Measurements from ENCODE around the gene TMEM120B.
A peak's percentile ranks its signal among the peaks of the same experiment; 100 is the strongest.

TMEM120B gene

DNA sequence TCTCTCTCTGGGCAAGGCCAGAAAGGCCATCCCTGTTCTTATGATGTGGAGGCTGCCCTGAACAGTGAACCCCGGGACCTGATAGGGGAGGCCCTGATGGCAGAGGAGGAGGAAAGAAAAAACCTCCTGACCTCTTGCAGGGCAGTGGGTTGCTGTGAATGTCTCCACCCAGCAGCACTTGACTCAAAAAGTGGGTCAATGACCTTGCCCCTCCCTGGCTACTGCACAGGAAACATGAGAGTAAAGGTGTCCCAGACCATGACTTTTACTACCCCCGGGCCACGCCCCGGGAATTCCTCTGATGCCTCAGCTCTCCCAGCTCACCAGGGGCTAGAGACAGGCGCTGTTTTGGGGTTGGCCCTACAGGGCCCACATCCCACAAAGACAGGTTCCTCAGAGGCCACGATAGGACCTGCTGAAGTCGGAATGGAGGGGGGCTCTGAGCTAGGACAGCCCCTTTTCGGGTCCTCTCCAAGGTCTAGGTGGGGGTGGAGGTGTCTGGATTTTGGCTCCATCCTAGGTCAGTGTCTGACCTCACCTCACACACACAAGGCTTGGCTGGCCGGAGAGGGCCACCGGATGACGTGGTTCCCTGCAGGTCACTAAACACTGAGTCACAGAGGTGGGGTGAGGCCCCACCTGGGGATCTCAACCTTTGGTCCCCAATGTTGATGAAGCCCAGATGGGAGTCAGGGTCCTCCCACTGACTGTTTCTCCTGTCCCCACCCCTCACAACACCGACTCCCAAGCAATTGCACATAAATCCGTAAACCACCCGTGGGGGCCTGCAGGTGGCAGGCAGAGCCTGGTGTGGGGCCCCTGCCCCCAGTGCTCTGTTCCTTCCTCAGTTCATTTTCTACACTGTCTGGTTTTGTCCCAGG, 79.4 kb downstream of the TMEM120B start:
- no peak overlapping the region for H3K27ac ChIP-seq
- no peaks in the 10 kb centered on the region for H3K27me3 ChIP-seq (ENCODE audit: insufficient read depth, low read depth, severe bottlenecking)
- peaks cover 16% of the 10 kb centered on the region for H3K36me3 ChIP-seq
- no peaks in the 10 kb centered on the region for H3K9me3 ChIP-seq (ENCODE audit: severe bottlenecking)
- DNase-seq, result no peak
- no peak overlapping the region for H3K4me3 ChIP-seq (ENCODE audit: low read depth, low read length)
- TF ChIP-seq, protein P1, sequence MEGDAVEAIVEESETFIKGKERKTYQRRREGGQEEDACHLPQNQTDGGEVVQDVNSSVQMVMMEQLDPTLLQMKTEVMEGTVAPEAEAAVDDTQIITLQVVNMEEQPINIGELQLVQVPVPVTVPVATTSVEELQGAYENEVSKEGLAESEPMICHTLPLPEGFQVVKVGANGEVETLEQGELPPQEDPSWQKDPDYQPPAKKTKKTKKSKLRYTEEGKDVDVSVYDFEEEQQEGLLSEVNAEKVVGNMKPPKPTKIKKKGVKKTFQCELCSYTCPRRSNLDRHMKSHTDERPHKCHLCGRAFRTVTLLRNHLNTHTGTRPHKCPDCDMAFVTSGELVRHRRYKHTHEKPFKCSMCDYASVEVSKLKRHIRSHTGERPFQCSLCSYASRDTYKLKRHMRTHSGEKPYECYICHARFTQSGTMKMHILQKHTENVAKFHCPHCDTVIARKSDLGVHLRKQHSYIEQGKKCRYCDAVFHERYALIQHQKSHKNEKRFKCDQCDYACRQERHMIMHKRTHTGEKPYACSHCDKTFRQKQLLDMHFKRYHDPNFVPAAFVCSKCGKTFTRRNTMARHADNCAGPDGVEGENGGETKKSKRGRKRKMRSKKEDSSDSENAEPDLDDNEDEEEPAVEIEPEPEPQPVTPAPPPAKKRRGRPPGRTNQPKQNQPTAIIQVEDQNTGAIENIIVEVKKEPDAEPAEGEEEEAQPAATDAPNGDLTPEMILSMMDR (IDR thresholded peaks at IDR 0.05; ENCODE audit: low read depth, low read length), result 0 out of 2 replicates have a peak, but pooled peaks have one; percentile 13

GRCh38 chr12:121792607-121793439, 80.3 kb downstream of the TMEM120B start:
- Histone ChIP-seq H3K4me3 (ENCODE audit: low read depth, low read length) (no peak overlapping the region), H3K27me3 (ENCODE audit: insufficient read depth, low read depth, severe bottlenecking) (no peaks in the 10 kb centered on the region), H3K27ac (no peak overlapping the region), H3K36me3 (peaks cover 20% of the 10 kb centered on the region), H3K9me3 (ENCODE audit: severe bottlenecking) (no peaks in the 10 kb centered on the region)
- TF ChIP-seq, protein P1 (IDR thresholded peaks at IDR 0.05; ENCODE audit: low read depth, low read length), result no peak
- no peak for DNase-seq

DNA sequence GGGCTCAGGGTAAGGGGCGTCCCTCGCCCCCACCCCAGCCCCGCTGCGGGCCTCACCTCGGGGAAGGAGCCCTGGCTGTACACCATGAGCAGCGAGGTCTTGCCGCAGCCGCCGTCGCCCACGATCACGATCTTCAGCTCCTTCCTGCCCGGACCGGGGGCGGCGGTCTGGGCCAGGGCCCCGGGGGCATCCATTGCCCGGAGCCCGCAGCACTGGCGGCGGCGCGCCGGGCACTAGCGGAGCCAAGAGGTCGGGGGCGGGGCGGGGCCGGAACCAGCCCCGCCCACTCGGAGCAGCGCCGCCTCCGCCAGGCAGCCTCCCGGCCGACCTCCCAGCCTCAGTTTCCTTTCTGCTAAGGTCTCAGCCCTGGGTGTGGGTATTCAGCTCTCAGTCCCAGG, 80.9 kb downstream of the TMEM120B start, which contains the start of gene RHOF:
Gene RHOF, minus strand, starts transcription at position 249 of the 398 bp plus-strand sequence. Its CDS starts 55 bp downstream, at position 194.
- TF ChIP-seq, protein P1 (IDR thresholded peaks at IDR 0.05; ENCODE audit: low read depth, low read length), result no peak
- peak within 1 kb of the TSS; percentile 42 for H3K27ac ChIP-seq
- no peak for DNase-seq
- peak within 1 kb of the TSS; percentile 15 for H3K4me3 ChIP-seq (ENCODE audit: low read depth, low read length)
- no peaks in the 10 kb centered on the region for H3K27me3 ChIP-seq (ENCODE audit: insufficient read depth, low read depth, severe bottlenecking)
- peaks cover 24% of the 10 kb centered on the region for H3K36me3 ChIP-seq
- no peaks in the 10 kb centered on the region for H3K9me3 ChIP-seq (ENCODE audit: severe bottlenecking)

DNA sequence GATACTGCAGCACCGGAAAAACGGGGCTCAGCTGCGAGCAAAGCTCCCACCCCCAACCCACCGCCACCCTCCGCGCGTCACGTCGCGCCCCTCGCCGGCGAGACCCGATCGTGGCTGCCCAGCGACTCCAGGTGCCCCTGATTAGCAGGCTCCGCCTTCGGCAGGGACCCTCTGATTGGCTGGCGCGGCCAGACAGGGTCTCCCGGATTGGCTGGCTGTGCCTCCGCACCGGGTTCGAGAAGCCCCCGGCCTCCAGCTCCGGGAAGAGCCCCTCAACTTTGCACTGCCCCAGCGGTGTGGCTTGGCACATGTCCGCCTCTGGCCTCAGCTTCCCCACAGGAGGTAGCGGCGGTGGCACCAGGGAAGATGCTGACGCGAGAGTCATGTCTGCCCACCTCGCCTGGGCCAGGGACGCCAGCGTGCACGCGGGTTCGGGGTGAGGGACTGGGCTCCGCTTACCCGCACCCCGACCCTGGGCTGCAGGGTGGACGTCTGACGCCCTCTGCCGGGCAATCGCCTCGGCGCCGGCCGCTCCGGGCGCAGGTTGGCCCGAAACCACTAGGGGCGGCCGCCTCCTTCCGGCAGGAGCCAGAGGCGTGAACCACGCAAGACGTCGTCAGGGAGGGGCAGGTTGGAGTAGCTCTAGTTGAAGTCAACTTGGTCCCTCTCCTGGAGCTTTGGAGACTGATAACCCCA, 81.4 kb downstream of the TMEM120B start:
- Histone ChIP-seq H3K9me3 (ENCODE audit: severe bottlenecking) (no peaks in the 10 kb centered on the region), H3K4me3 (ENCODE audit: low read depth, low read length) (peak overlapping the region; percentile 15), H3K36me3 (peaks cover 29% of the 10 kb centered on the region), H3K27ac (peak overlapping the region; percentile 8; the same call in 1 of the 2 replicates), H3K27me3 (ENCODE audit: insufficient read depth, low read depth, severe bottlenecking) (no peaks in the 10 kb centered on the region)
- DNase-seq, result peak; percentile 89
- TF ChIP-seq, protein P1 (IDR thresholded peaks at IDR 0.05; ENCODE audit: low read depth, low read length), result peak; percentile 100

- TF ChIP-seq, protein P1 (IDR thresholded peaks at IDR 0.05; ENCODE audit: low read depth, low read length), result no peak
- Histone ChIP-seq H3K9me3 (ENCODE audit: severe bottlenecking) (no peaks in the 10 kb centered on the region), H3K36me3 (peaks cover 30% of the 10 kb centered on the region), H3K4me3 (ENCODE audit: low read depth, low read length) (peak overlapping the region; percentile 15), H3K27ac (peak overlapping the region; percentile 42), H3K27me3 (ENCODE audit: insufficient read depth, low read depth, severe bottlenecking) (no peaks in the 10 kb centered on the region)
- no peak for DNase-seq
Measured at GRCh38 chr12:121794534-121795033, 82.0 kb downstream of the TMEM120B start.

All from WERI-Rb-1 (cell line).